Activated CD4-positive, alpha-beta T cell treated with anti-CD3 and anti-CD28 coated beads for 1 hour (primary cell): ENCODE measurements around the gene NR4A1.

Source experiments
- DNase-seq: peaks from one replicate; pipeline ENCODE4 v3.0.0-alpha.2; 2020

The NR4A1 gene

DNA sequence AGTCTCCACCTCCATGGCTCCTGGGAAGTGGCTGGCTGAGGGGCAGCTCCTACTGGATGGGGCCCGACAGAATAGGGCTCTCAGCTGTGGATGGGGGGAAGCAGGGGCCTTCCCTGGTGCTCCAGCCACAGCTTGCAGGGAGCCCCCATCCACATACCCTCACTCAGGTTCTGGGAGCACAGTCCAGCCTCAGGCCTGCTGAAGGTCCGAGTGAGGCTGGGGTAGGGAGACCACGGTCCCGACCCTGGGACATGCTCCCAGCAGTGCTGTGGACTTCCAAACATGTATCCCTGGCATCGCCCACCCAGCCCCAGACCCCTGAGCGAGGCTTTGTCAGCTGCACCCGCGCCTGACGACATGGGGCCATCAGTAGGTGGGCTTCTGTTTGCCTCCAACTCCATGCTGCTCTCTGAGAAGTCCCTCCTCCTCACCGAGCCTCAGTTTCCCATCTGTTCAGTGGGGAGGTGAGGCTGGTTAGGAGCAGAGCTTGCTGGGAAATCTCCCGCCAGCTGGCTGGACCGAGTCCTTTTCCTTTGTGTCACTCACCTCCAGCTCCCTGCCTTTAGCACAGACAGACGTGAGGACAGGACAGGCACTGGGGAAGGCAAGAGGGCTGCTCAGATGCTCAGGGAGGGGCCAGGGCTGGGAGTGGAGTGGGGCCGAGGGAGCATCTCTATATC is 9.4 kb downstream of the NR4A1 start:
- peak; percentile 76 for DNase-seq

DNA sequence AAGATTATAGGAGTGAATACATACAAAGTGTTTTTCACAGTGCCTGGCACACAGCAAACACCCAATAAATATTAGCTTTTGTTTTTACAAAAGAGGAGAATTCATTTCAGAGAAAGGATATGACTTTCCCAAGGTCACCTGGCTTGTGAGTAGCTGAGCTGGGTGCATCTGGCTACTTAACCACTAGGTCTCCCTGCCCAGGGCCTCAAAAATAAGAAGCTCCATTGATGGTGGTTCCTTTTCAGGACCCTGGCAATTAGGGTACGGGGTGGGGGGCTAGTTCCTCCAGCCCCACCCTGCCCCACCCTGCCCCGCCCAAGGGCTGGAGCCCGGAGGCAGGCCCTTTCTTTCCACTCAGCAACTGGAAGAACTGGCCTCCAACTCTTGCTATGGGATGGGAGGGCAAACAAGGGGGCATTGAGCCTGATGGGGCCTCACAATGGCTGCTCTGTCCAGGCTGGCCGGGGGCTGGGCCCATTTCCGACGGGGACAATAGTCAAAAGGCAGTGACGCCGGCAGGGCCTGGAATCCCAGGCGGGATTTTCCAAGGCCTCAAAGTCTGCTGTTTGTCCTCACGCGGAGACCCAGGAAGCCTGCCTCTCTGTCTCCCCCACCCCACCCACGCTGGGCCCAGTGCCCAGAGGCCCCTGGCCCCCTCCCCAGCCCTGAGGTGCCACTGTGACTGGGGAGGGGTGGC is 10.4 kb downstream of the NR4A1 start:
- peak; percentile 48 for DNase-seq

DNA sequence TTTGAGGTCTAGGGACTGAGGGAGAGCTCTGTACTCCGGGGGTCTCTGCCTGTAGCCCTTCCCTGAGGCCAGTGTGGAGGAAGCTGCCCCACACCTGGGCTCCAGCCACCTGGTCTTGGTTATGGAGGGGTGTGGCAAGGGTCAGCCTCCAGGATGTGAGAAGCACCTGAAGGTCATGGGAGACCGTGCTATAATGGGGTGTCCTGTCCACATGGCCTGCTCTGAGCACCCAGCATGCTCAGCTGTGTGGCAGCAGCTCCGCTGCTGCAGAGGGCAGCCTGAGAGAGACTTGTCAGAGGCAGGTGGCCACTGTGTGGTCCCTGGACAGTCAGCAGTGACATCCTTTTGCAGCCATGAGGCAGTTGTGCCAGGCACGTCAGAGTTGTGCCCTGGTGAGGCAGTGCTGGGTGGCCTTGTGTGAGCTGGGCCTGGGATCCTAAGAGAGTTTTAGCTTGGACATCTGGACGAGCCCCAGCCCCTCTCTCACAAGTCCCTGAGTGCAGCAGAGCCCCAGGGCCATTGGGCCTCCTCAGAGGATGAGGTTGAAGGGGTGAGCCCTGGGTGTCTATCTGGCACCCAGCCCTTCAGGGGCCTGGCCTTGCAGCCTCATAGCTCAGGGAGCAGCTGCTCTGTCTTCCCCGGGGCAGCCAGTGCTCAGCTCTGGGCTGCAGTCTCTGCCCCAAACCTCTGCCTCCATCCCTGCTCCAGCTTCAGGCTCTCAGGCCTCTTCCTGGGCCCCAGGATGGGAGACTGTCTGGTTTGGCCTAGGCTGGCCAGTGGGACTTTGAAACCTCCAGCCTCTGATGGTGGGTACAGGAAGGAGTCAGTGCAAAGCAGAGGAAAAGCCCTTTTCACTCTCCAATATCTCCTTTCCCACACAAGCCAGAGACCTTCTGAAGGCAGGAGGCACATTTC is 11.2 kb downstream of the NR4A1 start:
- peak; percentile 34 for DNase-seq

DNA sequence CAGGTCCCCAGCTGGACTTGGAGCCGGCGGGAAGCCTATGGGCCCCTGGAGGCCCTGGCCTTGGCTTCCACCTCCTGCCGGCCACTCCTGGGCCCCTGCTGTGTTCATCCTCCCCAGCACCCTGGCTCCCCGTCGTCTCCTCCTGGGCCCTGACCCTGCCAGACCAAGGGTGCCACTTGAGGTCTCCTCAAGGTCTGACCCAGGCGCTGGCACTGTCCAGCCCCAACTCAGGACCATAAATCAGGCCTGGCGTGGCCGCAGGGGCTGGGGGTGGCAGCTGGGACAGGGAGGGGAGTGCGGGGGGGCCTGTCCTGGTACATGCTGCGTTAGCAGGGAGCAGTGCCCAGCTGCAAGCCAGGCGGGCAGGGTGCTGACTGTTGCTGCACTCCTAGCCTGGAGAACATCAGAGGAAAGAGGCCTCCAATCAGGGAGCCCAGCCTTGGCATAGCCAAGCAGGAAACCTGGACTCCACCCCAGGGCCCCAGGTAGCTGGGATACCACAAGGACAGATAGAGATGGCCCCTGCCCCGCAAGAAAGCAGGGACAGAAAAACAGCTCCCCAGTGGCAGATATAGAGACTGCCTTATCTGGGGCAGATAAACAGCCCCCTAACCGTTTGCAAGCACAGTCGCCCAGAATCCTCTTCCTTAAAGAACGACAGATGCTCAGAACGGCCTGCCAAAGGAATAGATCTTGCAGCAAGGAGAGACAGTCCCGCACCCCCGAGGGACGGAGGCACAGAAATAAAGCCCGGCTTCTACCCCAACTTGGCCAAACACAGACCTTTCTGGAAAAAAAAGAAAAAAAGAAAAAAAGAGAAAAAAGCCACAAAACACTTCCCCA is 12.1 kb downstream of the NR4A1 start:
- no peak for DNase-seq

DNA sequence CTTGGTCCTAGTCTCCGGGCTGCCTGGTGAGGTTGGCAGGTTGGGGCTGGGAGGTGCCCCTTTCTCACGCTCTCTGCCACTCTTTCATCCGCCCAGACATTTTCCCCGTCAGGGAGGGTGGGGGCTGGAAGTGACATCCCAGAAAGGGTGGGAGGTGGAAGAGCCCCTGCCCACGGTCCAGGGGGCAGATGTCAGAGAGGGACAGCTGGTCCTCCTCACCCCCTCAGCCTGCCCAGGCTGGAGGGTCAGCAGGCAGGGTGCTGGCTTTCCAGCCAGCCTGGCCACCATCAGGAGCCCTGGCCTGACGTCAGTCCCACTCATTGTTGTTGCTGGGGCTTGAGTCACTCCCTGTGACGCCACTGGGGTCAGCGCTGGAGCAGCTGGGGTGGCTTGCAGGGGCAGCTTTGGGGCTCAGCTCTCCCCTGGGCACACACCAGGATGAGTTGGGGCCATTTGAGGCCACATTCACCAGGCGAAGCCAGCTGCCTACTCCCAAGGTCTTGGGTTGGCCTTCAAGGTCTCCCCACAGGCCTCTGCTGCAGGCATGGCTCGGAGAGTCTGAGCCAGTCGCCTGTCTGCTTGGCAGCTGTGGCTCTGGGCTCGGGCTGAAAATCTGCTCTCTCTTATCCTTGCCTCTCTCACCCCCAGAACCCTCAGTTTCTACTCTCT is 12.9 kb downstream of the NR4A1 start:
- DNase-seq: no peak

DNA sequence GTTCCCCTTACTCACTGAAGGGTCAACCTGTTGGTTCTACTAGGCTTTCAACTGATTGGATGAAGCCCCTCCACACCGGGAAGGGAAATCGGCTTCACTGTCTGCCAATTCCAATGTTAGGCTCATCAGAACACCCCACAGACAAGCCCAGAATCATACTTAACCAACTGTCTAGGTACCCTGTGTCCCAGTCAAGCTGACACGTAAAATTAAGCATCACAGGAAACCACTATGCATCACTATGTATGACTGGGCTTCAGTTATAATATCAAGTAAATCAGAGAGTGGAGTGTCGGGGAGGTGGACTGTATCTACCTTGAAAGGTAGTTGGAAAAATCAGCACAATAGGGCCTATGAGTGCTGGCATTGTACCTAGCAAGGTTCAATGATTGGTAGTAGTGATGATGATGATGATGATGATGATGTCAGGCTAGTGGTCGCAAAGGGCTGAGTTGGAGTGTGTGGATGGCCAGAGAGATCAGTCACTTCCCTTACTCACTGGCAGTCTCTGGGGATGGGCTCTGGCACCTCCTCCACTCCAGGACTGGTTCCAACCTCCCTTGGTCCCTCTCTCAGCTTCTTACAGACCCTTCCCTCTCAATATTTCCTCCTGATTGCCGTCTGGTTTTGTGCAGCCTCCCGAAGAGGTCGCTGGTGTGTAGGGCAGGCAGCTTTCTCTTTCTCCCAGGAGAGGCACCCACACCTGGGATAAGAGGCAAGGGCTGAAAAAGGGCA is 15.3 kb downstream of the NR4A1 start:
- DNase-seq: no peak

DNA sequence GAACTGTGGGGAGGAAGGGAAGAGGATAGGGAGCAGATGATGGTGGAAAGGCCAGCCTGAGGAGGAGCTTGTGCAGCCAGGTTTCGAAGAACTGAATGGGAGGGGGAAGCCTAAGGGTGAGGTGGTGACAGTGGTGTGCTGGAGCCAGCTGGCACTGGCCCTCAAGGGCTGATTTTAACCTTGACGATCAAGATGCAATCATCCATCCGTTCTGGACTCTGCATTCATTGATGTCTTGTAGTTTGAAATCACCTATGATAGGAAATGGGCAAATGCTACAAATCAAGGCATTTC is 15.8 kb downstream of the NR4A1 start:
- DNase-seq: no peak

DNA sequence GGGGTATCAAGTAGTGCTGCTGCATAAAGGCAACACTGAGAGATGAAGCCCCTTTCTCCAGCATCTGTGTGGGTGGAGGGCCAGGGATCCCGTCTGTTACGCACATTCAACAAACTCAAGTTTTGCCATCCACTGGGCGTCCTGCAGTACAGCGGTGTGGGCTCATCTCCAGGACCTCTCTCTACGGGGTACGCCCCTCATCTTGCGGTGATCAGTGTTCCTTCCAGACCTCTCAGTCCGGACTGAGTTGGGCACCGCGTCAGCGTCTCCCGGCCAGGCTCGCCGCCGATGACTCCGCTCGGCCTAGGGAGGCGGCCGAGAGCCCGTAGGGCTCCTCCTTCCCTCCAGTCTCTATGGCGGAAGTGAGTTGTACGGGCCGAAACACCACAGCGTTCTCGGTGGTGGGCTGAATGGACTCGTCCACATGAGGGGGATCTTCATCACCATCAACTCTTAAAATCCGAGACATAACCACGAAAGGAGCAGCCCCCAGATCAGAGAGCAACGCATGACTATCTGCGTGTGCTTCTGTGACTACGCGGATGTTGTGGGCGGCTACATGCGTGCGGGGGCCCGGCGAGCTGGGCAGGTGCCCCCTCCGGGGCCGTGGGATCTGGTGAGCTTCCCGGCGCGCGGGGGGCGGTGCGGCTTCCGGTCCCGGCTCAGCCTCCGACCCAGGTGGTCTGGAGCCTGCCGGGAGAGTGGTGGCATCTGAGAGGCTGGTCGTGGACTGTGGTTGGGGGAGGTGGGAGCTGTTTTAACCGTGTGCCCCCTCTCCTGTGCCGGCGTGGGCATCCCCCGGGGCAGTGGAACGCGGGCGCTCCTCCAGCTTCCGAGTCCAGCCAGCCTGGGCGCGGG is 18.3 kb downstream of the NR4A1 start, which contains the start of gene ATG101:
Gene ATG101 (plus strand): TSS at position 652 of the 858 bp plus-strand sequence. CDS start 3,673 bp downstream, outside the sequence.
- peak; percentile 78 for DNase-seq

DNA sequence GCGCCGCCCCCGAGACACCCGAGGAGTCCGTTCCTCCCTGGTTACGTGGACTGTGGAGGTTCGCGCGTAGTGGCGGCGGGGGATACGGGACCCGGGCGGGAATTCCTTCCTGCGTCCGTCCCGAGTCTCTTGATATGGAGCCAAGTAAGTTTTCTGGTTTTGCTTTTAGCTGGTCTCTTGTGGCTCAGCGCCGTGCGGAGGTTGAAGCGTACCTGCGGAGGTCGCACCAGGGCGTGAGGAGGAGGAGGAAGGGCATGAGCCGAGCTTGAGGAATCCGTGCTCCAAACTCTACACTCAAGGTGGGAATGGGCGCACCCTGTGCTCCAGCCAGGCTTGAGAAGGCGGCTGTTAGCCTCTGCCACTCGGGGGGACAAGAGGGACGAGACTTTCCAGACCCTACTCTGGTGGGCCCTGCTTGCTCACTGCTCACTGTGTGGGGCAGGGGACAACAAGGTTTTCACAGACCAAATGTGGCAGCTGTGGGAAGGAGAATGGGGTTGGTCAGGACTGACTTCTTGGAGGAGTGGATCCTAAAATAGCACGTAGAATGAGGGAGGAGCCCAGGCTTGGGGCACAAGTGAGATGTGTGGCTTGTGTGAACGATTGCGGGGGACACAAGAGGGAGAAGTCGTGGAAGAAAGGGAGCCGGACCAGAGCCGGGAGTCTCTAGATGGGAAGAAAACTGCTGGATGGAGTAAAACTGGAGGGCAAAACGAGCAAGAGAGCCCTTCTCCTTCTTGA is 19.1 kb downstream of the NR4A1 start:
- DNase-seq: no peak

DNA sequence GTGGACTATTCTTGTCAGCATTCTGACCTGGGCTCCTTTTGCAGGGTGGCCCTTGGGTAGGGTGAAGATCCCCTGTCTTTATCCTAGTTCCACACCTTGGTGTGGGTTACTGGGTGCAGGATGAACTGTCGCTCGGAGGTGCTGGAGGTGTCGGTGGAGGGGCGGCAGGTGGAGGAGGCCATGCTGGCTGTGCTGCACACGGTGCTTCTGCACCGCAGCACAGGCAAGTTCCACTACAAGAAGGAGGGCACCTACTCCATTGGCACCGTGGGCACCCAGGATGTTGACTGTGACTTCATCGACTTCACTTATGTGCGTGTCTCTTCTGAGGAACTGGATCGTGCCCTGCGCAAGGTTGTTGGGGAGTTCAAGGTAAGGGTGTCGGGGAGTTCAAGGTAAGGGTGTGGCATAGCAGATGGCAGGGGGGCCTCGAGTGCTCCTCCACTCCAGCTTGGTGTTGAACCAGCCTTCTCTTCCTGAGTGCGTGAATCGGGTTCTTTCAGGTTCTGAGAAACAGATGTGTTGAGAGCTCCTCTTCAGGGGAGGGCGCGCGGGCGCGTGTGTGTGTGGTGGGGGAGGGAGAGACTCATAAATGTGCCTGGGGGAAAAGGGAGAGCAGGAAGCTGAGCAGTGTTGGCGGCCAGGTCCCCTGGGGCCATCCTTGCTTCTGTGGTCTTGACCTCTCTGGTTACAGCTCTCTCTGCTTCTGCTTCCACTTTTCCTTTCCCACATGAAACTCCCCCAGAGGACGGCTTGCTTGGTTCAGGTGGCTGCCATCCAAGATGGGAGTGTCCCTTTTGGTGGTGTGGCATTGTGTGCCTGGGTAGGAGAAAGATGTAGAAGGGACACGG is 22.5 kb downstream of the NR4A1 start:
- no peak for DNase-seq

DNA sequence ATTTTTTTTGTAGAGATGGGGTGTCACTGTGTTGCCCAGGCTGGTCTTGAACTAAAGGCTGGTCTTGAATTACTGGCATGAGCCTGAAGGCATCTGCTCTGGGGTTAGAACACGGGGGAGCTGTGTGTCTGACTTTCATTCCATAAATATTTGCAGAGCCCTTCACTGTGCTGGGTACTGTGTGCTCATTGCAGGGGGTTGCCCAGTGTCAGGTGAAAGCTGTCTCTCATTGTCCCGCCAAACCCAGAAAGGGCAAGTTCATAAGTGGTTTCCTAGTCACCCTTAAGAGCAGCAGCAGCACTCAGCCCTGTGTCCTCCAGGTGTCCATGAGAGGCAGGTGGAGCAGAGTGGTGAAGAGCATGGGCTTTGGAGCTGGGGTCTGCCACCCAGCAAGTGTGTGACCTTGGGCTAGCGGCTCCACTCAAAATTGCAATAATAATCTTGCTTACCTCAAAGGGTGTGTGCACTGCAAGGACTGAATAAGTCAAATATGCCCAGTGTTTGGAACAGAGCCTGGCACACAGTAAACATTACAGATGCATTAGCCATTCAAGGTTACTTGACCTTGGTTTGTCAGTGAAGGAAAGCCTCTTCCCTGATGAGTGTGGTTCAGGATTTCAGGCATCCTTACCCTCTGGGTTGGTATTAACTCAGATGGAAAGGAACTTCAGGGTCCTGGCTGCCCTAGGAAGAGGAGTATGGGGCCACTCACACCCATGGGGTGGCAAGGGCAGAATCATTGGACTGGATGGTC is 23.9 kb downstream of the NR4A1 start:
- no peak for DNase-seq

DNA sequence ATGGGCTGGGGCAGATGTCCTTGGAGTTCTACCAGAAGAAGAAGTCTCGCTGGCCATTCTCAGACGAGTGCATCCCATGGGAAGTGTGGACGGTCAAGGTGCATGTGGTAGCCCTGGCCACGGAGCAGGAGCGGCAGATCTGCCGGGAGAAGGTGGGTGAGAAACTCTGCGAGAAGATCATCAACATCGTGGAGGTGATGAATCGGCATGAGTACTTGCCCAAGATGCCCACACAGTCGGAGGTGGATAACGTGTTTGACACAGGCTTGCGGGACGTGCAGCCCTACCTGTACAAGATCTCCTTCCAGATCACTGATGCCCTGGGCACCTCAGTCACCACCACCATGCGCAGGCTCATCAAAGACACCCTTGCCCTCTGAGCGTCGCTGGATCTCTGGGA is 25.6 kb downstream of the NR4A1 start:
- no peak for DNase-seq

DNA sequence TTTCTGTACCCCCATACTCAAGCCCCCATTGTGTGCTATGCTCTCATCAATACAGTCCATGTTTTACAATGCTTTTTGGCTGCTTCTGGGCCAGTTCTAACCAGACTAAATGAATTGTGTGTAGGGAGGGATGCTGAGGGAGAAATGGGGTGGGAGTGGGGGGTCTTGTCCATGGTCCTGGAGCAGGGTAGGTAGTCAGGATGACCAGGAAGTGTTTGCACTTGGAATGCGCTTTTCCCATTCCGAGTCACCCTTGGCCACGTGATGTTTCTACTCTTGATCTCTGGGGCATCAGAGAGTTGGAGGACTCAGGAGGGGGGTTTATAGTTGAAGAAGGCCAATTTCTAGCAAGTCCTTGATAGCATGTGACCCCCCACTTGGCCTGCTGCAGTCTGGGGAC is 27.0 kb downstream of the NR4A1 start:
- no peak for DNase-seq

DNA sequence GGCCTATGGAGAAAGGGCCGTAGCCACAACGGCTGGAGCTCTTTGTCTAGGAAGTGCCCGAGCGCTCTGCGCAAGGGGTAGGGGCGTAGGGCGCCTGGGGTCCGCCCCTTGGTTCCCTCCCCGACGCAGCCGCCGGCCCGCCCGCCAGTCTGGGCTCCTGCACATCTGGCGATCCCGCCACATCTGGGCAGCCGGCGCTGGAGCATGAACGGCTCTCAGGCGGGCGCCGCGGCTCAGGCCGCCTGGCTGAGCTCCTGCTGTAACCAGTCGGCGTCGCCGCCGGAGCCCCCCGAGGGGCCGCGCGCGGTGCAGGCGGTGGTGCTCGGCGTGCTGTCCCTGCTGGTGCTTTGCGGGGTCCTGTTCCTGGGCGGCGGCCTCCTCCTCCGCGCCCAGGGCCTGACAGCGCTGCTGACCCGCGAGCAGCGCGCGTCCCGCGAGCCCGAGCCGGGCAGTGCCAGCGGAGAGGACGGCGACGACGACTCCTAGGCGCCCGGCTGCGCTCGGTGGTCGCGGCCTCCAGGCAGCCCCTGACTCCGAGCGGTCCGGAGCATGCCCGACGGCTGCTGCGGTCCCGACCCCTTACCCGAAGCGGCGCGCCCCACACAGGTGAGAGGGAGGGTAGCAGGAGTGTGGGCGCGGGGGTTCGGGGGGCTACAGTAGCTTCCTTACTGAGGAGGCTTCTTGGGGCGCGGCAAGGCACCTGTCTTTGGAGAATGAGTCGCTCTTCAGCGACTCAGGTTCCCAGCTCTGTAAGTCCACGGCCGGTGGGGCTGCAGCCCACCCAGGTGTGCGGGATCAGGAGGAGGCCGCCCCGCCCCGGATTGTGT is 28.5 kb downstream of the NR4A1 start, which contains the start of gene SMIM41:
Gene SMIM41 (plus strand): TSS at position 129 of the 827 bp plus-strand sequence. CDS start 76 bp downstream, at position 205.
- no peak for DNase-seq

DNA sequence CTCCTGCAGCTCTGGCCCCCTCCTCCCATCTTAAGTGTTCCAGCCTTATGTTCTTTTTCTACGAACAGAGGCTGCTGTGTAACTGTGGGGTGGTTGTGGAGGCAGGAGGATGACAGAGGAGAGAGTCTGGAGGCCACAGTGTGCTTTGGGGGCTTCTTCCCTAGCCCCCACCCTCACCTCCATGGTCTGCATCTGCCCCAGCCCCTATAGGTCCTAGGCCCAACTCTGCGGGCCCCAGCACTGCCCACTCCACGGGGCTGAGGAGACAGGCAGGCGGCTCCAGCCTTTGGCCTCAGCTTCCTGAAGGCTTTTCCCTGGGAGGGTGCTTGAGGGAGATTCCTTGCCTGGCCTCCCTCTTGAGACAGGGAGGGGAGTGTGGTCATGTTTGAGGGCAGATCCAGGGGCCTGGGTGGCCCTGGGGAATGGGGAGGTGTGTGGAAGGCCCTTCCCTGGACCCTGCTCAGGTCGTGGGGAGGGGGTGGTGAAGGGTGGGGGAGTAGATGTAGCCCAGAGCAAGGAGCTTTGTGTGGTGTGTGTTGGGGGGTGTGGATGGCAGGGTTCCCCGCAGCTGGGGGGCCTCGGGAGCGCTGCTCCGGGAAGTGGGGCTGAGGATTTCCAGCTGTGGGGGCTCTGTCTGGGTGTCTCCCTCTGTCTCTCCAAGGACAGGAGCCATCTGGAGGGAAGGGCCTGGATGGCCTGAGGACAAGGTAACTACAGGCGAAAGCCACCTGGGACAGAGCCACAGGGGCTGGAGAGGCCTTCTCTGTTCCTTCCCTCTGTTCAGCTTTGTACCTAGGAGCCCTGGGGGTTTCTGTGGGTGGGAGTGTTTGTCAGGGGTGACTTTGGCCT is 29.4 kb downstream of the NR4A1 start:
- DNase-seq: no peak

DNA sequence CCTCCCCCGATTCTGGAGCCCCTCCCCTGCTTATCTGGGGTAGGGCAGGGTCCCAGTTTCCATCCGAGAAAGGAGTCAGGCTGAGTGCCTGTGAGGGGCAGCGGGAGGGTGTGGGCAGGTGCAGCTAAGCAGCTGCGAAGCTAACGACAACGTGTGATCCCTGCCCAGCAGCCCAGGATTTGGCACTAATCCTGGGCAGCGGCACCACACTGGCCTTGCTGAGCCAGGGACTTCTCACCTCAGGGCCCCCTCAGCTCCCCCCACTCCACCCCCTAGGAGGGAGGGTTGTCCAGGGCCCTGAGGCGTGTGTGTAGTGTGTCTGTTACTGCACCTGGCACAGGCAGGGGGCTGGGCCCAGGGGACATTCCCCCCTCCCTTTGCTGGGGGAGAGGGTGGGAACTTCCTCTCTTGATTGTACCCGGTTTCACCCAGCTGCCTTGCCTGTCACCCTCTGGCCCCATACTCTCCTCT is 30.1 kb downstream of the NR4A1 start:
- no peak for DNase-seq
